ENCODE results near the gene MAGI1.

MAGI1 gene

DNA sequence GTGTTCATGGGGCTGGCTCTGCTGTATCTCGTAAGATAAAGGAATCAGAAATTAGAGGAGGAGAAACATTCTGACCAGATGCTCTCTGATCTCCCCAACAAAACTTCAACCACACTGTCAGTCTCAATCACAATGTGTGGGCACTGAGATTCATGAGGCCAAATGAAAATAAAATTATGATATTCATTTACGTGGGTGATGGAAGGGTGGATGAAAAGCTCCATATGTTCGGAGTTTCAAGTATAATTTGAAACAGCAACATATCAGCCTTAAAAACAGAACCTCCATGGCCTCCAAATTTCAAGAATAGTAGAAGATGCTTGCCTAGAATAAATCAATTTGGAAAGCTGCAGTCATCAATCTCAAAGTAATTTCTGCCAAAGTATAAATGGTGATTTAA lies 363.7 kb downstream of the MAGI1 start:
- no peaks in the 10 kb centered on the region for H3K9me2 ChIP-seq (replicated peaks; ENCODE audit: low read depth, low read length)
- no peaks in the 10 kb centered on the region for H3K36me3 ChIP-seq (ENCODE audit: insufficient read depth, low read length)
- H2AFZ ChIP-seq (ENCODE audit: low read length) = no peak overlapping the region
- H3F3A ChIP-seq (ENCODE audit: low read depth) = no peaks in the 10 kb centered on the region
- H3K9ac ChIP-seq (ENCODE audit: low read depth, low read length, poor library complexity, severe bottlenecking) = no peak overlapping the region
- TF ChIP-seq, protein P1, sequence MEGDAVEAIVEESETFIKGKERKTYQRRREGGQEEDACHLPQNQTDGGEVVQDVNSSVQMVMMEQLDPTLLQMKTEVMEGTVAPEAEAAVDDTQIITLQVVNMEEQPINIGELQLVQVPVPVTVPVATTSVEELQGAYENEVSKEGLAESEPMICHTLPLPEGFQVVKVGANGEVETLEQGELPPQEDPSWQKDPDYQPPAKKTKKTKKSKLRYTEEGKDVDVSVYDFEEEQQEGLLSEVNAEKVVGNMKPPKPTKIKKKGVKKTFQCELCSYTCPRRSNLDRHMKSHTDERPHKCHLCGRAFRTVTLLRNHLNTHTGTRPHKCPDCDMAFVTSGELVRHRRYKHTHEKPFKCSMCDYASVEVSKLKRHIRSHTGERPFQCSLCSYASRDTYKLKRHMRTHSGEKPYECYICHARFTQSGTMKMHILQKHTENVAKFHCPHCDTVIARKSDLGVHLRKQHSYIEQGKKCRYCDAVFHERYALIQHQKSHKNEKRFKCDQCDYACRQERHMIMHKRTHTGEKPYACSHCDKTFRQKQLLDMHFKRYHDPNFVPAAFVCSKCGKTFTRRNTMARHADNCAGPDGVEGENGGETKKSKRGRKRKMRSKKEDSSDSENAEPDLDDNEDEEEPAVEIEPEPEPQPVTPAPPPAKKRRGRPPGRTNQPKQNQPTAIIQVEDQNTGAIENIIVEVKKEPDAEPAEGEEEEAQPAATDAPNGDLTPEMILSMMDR (conservative IDR thresholded peaks at IDR 0.05; ENCODE audit: low read length) = no peak
- TF ChIP-seq EZH2phosphoT487 (IDR thresholded peaks at IDR 0.05; ENCODE audit: borderline replicate concordance) = no peak
- no peaks in the 10 kb centered on the region for H3K4me1 ChIP-seq (ENCODE audit: insufficient read depth, low read length, poor library complexity, severe bottlenecking)
- no peaks in the 10 kb centered on the region for H3K9me3 ChIP-seq (ENCODE audit: insufficient read depth, low read depth, low read length)
- H4K20me1 ChIP-seq (ENCODE audit: insufficient read depth, low read length, poor library complexity, severe bottlenecking) = no peaks in the 10 kb centered on the region
- no peaks in the 10 kb centered on the region for H3K79me2 ChIP-seq (ENCODE audit: insufficient read depth, low read length)
- no peak overlapping the region for H3K4me2 ChIP-seq (ENCODE audit: low read depth, low read length, poor library complexity, severe bottlenecking)
- H3K27me3 ChIP-seq (ENCODE audit: insufficient read depth, low read length, poor library complexity, severe bottlenecking) = no peaks in the 10 kb centered on the region
- H3K4me3 ChIP-seq (ENCODE audit: low read length, poor library complexity, severe bottlenecking) = no peak overlapping the region

DNA sequence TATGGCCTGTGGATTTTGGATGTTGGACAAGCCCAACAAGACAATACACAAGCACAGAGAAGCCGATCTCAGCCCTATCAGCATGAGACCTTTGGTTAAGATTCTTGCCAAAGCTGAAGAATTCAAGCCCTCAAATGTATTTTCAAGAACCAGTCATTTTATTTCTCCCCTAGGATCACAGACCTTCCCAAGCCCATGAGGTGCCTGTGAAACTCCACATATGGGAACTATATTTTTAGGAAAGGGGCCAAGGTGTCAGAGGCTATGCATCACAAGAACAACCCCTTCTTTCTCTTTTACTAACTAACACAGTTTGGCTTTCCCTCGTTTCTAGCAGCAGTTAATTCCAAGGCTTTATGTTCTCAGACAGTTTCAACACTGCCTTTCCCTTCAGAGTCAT lies 364.5 kb downstream of the MAGI1 start:
- Histone ChIP-seq H2AFZ (ENCODE audit: low read length) (no peak overlapping the region), H3K79me2 (ENCODE audit: insufficient read depth, low read length) (no peaks in the 10 kb centered on the region), H3K36me3 (ENCODE audit: insufficient read depth, low read length) (no peaks in the 10 kb centered on the region), H3K9me2 (replicated peaks; ENCODE audit: low read depth, low read length) (no peaks in the 10 kb centered on the region), H3K4me3 (ENCODE audit: low read length, poor library complexity, severe bottlenecking) (no peak overlapping the region), H3K4me1 (ENCODE audit: insufficient read depth, low read length, poor library complexity, severe bottlenecking) (peaks cover 3% of the 10 kb centered on the region), H3F3A (ENCODE audit: low read depth) (no peaks in the 10 kb centered on the region), H3K27me3 (ENCODE audit: insufficient read depth, low read length, poor library complexity, severe bottlenecking) (no peaks in the 10 kb centered on the region), H4K20me1 (ENCODE audit: insufficient read depth, low read length, poor library complexity, severe bottlenecking) (no peaks in the 10 kb centered on the region), H3K9me3 (ENCODE audit: insufficient read depth, low read depth, low read length) (no peaks in the 10 kb centered on the region), H3K9ac (ENCODE audit: low read depth, low read length, poor library complexity, severe bottlenecking) (no peak overlapping the region), H3K4me2 (ENCODE audit: low read depth, low read length, poor library complexity, severe bottlenecking) (no peak overlapping the region)
- no peak for TF ChIP-seq EZH2phosphoT487 (IDR thresholded peaks at IDR 0.05; ENCODE audit: borderline replicate concordance)
- TF ChIP-seq, protein P1 (conservative IDR thresholded peaks at IDR 0.05; ENCODE audit: low read length) = no peak

DNA sequence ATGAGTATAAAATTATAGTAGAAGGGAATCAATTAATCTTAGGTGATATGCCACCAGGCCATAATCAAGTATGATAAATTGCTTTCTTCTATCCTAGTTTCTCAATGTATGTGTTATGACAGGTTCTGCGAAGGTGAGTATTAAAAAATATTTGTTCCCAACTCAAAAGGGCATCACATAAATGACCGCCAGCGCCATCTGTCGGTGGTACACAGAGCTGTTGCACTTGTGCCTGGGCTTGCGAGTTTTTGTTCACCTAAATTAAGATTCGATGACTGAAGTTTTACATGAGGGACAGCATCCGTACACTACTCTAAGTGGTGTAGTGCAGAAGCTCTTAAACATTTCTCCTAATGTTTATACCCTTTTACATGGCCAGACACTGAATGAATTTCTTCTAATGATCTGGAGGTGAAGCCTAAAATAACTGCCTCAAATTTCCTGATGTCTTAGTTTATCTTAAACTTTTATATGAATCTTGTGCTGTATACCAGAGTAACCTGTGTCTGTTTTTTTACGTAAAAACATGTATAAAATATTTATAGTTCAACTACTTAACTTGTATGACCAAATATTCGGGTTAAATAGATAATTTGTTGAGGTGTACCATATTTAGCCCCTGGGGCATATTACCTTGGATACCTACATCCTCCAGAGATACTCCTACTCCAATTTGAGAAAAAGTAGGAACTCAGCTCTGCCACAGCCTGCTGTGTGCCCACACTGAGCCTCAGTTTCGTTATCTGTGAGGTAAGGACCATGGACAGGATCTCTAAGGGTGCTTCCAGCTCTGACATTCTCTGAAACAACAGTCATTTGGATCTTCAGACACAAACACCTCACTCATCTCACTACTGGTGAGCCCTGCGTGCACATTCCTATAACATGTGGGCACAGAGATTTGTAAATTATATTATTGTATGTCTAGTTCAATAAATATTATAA lies 365.6 kb downstream of the MAGI1 start:
- Histone ChIP-seq H3K4me1 (ENCODE audit: insufficient read depth, low read length, poor library complexity, severe bottlenecking) (peaks cover 3% of the 10 kb centered on the region), H3K9ac (ENCODE audit: low read depth, low read length, poor library complexity, severe bottlenecking) (no peak overlapping the region), H3F3A (ENCODE audit: low read depth) (no peaks in the 10 kb centered on the region), H3K9me2 (replicated peaks; ENCODE audit: low read depth, low read length) (no peaks in the 10 kb centered on the region), H3K27me3 (ENCODE audit: insufficient read depth, low read length, poor library complexity, severe bottlenecking) (no peaks in the 10 kb centered on the region), H3K4me2 (ENCODE audit: low read depth, low read length, poor library complexity, severe bottlenecking) (no peak overlapping the region), H3K4me3 (ENCODE audit: low read length, poor library complexity, severe bottlenecking) (no peak overlapping the region), H4K20me1 (ENCODE audit: insufficient read depth, low read length, poor library complexity, severe bottlenecking) (no peaks in the 10 kb centered on the region), H3K9me3 (ENCODE audit: insufficient read depth, low read depth, low read length) (no peaks in the 10 kb centered on the region), H2AFZ (ENCODE audit: low read length) (no peak overlapping the region), H3K79me2 (ENCODE audit: insufficient read depth, low read length) (no peaks in the 10 kb centered on the region), H3K36me3 (ENCODE audit: insufficient read depth, low read length) (no peaks in the 10 kb centered on the region)
- TF ChIP-seq EZH2phosphoT487 (IDR thresholded peaks at IDR 0.05; ENCODE audit: borderline replicate concordance) = no peak
- TF ChIP-seq, protein P1 (conservative IDR thresholded peaks at IDR 0.05; ENCODE audit: low read length) = peak; percentile 96

All from Loucy (cell line).